ENCODE measurements around the gene CSMD2.
"Not testable (repeated sequence)": the region's sequence is repeated elsewhere in the genome, so short reads cannot be mapped to it uniquely, and the experiment has no call there.

Gene CSMD2

GRCh38 chr1:34029515-34029914 lies 135.5 kb downstream of the CSMD2 start:
- no peak for TF ChIP-seq CTCF (conservative IDR thresholded peaks at IDR 0.05)
- H3K27ac ChIP-seq = no peak overlapping the region

GRCh38 chr1:34028381-34029055 lies 136.5 kb downstream of the CSMD2 start:
- TF ChIP-seq CTCF (conservative IDR thresholded peaks at IDR 0.05) = no peak
- H3K27ac ChIP-seq = no peak overlapping the region

- H3K27ac ChIP-seq = no peak overlapping the region
- no peak for TF ChIP-seq CTCF (conservative IDR thresholded peaks at IDR 0.05)
Observed at GRCh38 chr1:34025675-34026074, 139.4 kb downstream of the CSMD2 start.

- no peak for TF ChIP-seq CTCF (conservative IDR thresholded peaks at IDR 0.05)
- H3K27ac ChIP-seq = no peak overlapping the region
Observed at GRCh38 chr1:34024485-34024884, 140.5 kb downstream of the CSMD2 start.

GRCh38 chr1:34019741-34020552 lies 145.1 kb downstream of the CSMD2 start:
- no peak for TF ChIP-seq CTCF (conservative IDR thresholded peaks at IDR 0.05)
- peak overlapping the region; percentile 78 for H3K27ac ChIP-seq

- TF ChIP-seq CTCF (conservative IDR thresholded peaks at IDR 0.05) = no peak
Observed at GRCh38 chr1:34018285-34018684, 146.7 kb downstream of the CSMD2 start.

GRCh38 chr1:34016281-34016680 lies 148.7 kb downstream of the CSMD2 start:
- not testable (repeated sequence) for H3K27ac ChIP-seq

More at GRCh38 chr1:34018285-34018684, 146.7 kb downstream of the CSMD2 start:
- no peak overlapping the region for H3K27ac ChIP-seq

All from VCaP (cell line).